HG03469 (cell line): Measurements from ENCODE around the gene UBE2J1.

Source experiments
- ATAC-seq: cut with Tn5 transposase; IDR thresholded peaks from one replicate; pipeline ENCODE4 v1.9.1; 2021; ENCODE audit warnings: mild to moderate bottlenecking, moderate library complexity, moderate number of reproducible peaks; ENCODE audit not compliant: unreplicated experiment

The UBE2J1 gene

GRCh38 chr6:89368107-89368506, 15.6 kb upstream of the UBE2J1 start:
- ATAC-seq = no peak

- ATAC-seq = no peak
These were observed 12.1 kb upstream of the UBE2J1 start for GRCh38 chr6:89364586-89364985.

- ATAC-seq = no peak
These were observed 8.6 kb upstream of the UBE2J1 start for GRCh38 chr6:89361171-89361570.

GRCh38 chr6:89360415-89360999, 8.0 kb upstream of the UBE2J1 start:
- ATAC-seq = peak; percentile 39

GRCh38 chr6:89359561-89359960, 7.0 kb upstream of the UBE2J1 start:
- ATAC-seq = no peak

- peak; percentile 33 for ATAC-seq
These were observed 4.9 kb upstream of the UBE2J1 start for GRCh38 chr6:89357390-89357789.

GRCh38 chr6:89356642-89357170, 4.2 kb upstream of the UBE2J1 start:
- no peak for ATAC-seq

GRCh38 chr6:89355511-89356194, 3.1 kb upstream of the UBE2J1 start:
- ATAC-seq = no peak

GRCh38 chr6:89353702-89354392, 1.3 kb upstream of the UBE2J1 start:
- no peak for ATAC-seq

- ATAC-seq = no peak
These were observed 615 bp upstream of the UBE2J1 start for GRCh38 chr6:89353118-89353556.

GRCh38 chr6:89351671-89352277, 748 bp downstream of the UBE2J1 start:
- no peak for ATAC-seq

- peak; percentile 40 for ATAC-seq
These were observed 2.1 kb downstream of the UBE2J1 start for GRCh38 chr6:89350281-89350966.

- ATAC-seq = no peak
These were observed 4.2 kb downstream of the UBE2J1 start for GRCh38 chr6:89348372-89348771.

GRCh38 chr6:89347825-89348224, 4.7 kb downstream of the UBE2J1 start:
- ATAC-seq = no peak

GRCh38 chr6:89346433-89346832, 6.1 kb downstream of the UBE2J1 start:
- ATAC-seq = no peak

- ATAC-seq = no peak
These were observed 13.0 kb downstream of the UBE2J1 start for GRCh38 chr6:89339565-89339964.

GRCh38 chr6:89335164-89335563, 17.4 kb downstream of the UBE2J1 start:
- ATAC-seq = no peak

GRCh38 chr6:89330910-89331309, 21.6 kb downstream of the UBE2J1 start:
- ATAC-seq = no peak

GRCh38 chr6:89328976-89329375, 23.5 kb downstream of the UBE2J1 start:
- no peak for ATAC-seq

- no peak for ATAC-seq
These were observed 28.2 kb downstream of the UBE2J1 start for GRCh38 chr6:89324304-89324703.

- no peak for ATAC-seq
These were observed 29.0 kb downstream of the UBE2J1 start for GRCh38 chr6:89323511-89323971.
